ENCODE measurements around the gene SLC37A4.

GRCh38 chr11:119057000-119057769 is 26.5 kb upstream of the SLC37A4 start, which contains the start of gene HYOU1:
- TF ChIP-seq CTCF (IDR thresholded peaks at IDR 0.05; ENCODE audit: extremely low read depth in 1 of 2, insufficient read depth in 1 of 2, low read depth in 1 of 2, low read length in 2 of 2) (peak in 1 of 2 donors; percentile 35), EZH2 (IDR thresholded peaks at IDR 0.05; ENCODE audit: borderline replicate concordance, low read depth, low read length, severe bottlenecking) (no peak)

All from endothelial cell of umbilical vein (primary cell).